Subcutaneous abdominal adipose tissue (tissue), 5 donors: ENCODE results near the gene CLECL1.
"Not testable (repeated sequence)": the region's sequence is repeated elsewhere in the genome, so short reads cannot be mapped to it uniquely, and the experiment has no call there.

Experiments used
- H3K27ac ChIP-seq: one replicate; pipeline ENCODE4 v1.7.0; 2013; ENCODE audit warnings: low read depth, mild to moderate bottlenecking, inconsistent platforms, low read length, moderate library complexity
- H3K27me3 ChIP-seq, 5 donors: one replicate each; pipeline ENCODE4 v1.7.0; 2013; ENCODE audit warnings: low read length in 5 of 5, inconsistent platforms in 1 of 5; ENCODE audit not compliant: control insufficient read depth in 5 of 5, insufficient read depth in 4 of 5
- H3K36me3 ChIP-seq, 5 donors: one replicate each; pipeline ENCODE4 v1.7.0; 2013; ENCODE audit warnings: low read length in 5 of 5; ENCODE audit not compliant: control insufficient read depth in 5 of 5, insufficient read depth in 5 of 5
- H3K4me1 ChIP-seq, 5 donors: one replicate each; pipeline ENCODE4 v1.7.0; 2013; ENCODE audit warnings: low read length in 5 of 5, mild to moderate bottlenecking in 3 of 5, moderate library complexity in 1 of 5; ENCODE audit not compliant: control insufficient read depth in 5 of 5, insufficient read depth in 5 of 5
- H3K4me3 ChIP-seq, 5 donors: one replicate each; pipeline ENCODE4 v1.7.0; 2013; ENCODE audit warnings: low read length in 5 of 5, low read depth in 1 of 5
- H3K9ac ChIP-seq, 5 donors: one replicate each; pipeline ENCODE4 v1.7.0; 2013; ENCODE audit warnings: low read length in 5 of 5, mild to moderate bottlenecking in 4 of 5, moderate library complexity in 3 of 5
- H3K9me3 ChIP-seq, 5 donors: one replicate each; pipeline ENCODE4 v1.7.0; 2013; ENCODE audit warnings: low read length in 5 of 5; ENCODE audit not compliant: control insufficient read depth in 5 of 5
- donor health status: healthy.
- donor health status: healthy.
- donor health status: healthy.
- donor health status: healthy.
- donor health status: healthy.

CLECL1 gene

GRCh38 chr12:9738905-9739304 lies 6.0 kb upstream of the CLECL1 start:
- not testable (repeated sequence) for H3K36me3 ChIP-seq, H3K9me3 ChIP-seq, H3K27ac ChIP-seq, H3K4me3 ChIP-seq, H3K27me3 ChIP-seq, H3K9ac ChIP-seq
- peaks cover 0 to 30% (median 9%) of the 10 kb centered on the region in 5 donors for H3K4me1 ChIP-seq

- Histone ChIP-seq H3K4me3 (no peak overlapping the region), H3K27ac (peak overlapping the region; percentile 68), H3K9me3 (no peaks in the 10 kb centered on the region), H3K9ac (peak overlapping the region in 1 of 5 donors; percentile 20), H3K4me1 (peaks cover 0 to 22% (median 6%) of the 10 kb centered on the region in 5 donors), H3K36me3 (no peaks in the 10 kb centered on the region), H3K27me3 (no peaks in the 10 kb centered on the region)
Measured at GRCh38 chr12:9736936-9737705, 4.2 kb upstream of the CLECL1 start.

- Histone ChIP-seq H3K4me3 (no peak overlapping the region), H3K9me3 (no peaks in the 10 kb centered on the region), H3K27ac (no peak overlapping the region), H3K9ac (no peak overlapping the region), H3K27me3 (no peaks in the 10 kb centered on the region), H3K4me1 (peaks cover 0 to 21% (median 4%) of the 10 kb centered on the region in 5 donors), H3K36me3 (no peaks in the 10 kb centered on the region)
Measured at GRCh38 chr12:9735601-9736000, 2.7 kb upstream of the CLECL1 start.

- H3K36me3 ChIP-seq = no peaks in the 10 kb centered on the region
- peaks cover 0 to 3% (median 0%) of the 10 kb centered on the region in 5 donors for H3K4me1 ChIP-seq
- H3K27ac ChIP-seq = peak overlapping the region; percentile 5
- no peak overlapping the region for H3K4me3 ChIP-seq
- H3K9ac ChIP-seq = no peak overlapping the region
- no peaks in the 10 kb centered on the region for H3K27me3 ChIP-seq
- no peaks in the 10 kb centered on the region for H3K9me3 ChIP-seq
Measured at GRCh38 chr12:9731797-9732196, 1.1 kb downstream of the CLECL1 start.

DNA sequence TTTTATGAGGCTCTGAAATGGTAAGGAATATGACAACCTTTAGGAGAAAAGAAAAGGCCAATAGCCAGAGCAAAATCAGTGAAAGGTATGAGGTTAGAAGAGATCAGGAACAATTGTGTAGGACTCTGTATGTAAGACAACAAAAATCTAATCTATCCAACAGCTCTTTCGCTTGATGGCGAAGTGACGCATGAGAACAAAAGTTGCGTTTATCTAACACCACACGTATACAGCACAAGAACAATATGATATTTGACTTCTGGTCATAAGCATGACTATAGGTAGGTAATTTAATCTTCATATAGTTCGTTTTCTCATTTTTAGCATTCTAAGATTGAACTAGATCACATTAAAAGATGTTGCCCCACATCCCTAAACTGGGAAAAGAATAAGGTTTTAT lies 1.5 kb downstream of the CLECL1 start:
- Histone ChIP-seq H3K9ac (no peak overlapping the region), H3K4me1 (no peaks in the 10 kb centered on the region), H3K27ac (peak overlapping the region; percentile 5), H3K4me3 (no peak overlapping the region), H3K27me3 (no peaks in the 10 kb centered on the region), H3K36me3 (no peaks in the 10 kb centered on the region), H3K9me3 (no peaks in the 10 kb centered on the region)

- Histone ChIP-seq H3K9ac (no peak overlapping the region), H3K27me3 (no peaks in the 10 kb centered on the region), H3K9me3 (no peaks in the 10 kb centered on the region), H3K4me1 (no peaks in the 10 kb centered on the region), H3K4me3 (no peak overlapping the region), H3K27ac (no peak overlapping the region), H3K36me3 (no peaks in the 10 kb centered on the region)
Measured at GRCh38 chr12:9730591-9730990, 2.3 kb downstream of the CLECL1 start.

DNA sequence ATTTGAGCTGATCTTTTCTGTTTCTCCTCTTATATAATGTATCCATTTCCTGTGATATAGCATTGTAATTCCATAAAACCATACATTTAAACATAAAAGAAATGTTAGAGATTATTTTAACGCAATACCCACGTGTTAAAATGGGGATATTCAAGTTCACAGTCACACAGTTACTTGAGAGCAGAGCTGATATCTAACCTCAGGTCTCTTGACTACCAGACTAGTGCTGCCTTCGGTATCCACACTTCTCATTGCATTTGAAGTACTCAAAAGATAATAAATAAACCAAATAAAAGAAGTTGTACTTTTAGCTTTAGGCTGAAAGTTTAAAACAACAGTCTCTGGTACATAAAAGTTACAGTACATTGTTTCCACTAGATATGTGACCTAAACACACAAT lies 2.9 kb downstream of the CLECL1 start:
- no peaks in the 10 kb centered on the region for H3K9me3 ChIP-seq
- no peaks in the 10 kb centered on the region for H3K27me3 ChIP-seq
- no peaks in the 10 kb centered on the region for H3K36me3 ChIP-seq
- H3K4me3 ChIP-seq = no peak overlapping the region
- H3K27ac ChIP-seq = no peak overlapping the region
- H3K9ac ChIP-seq = no peak overlapping the region
- no peaks in the 10 kb centered on the region for H3K4me1 ChIP-seq

DNA sequence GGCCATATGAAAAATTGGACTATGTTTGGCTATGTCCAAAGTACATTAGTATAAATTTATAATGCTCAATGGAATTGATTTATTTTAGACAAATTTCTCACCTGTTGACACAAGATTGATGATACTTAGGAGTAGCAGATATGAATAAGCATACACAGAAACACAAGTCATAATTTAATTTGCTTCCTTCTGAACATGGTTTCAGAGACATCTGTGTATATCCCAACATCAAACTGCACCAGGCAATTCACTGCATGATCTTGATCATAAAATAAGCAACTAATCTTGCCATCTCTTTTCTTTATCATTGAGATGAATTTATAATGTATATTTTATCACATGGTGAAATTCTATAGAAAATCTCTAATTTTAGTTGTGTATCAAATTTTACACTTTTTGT lies 3.8 kb downstream of the CLECL1 start:
- Histone ChIP-seq H3K9ac (no peak overlapping the region), H3K27me3 (no peaks in the 10 kb centered on the region), H3K27ac (no peak overlapping the region), H3K36me3 (no peaks in the 10 kb centered on the region), H3K4me1 (no peaks in the 10 kb centered on the region), H3K9me3 (no peaks in the 10 kb centered on the region), H3K4me3 (no peak overlapping the region)

- Histone ChIP-seq H3K27me3 (no peaks in the 10 kb centered on the region), H3K27ac (no peak overlapping the region), H3K4me1 (no peaks in the 10 kb centered on the region), H3K4me3 (no peak overlapping the region), H3K9me3 (no peaks in the 10 kb centered on the region), H3K36me3 (no peaks in the 10 kb centered on the region), H3K9ac (no peak overlapping the region)
Measured at GRCh38 chr12:9727813-9728212, 5.1 kb downstream of the CLECL1 start.

GRCh38 chr12:9725213-9725870 lies 7.6 kb downstream of the CLECL1 start:
- H3K9me3 ChIP-seq = no peaks in the 10 kb centered on the region
- H3K36me3 ChIP-seq = no peaks in the 10 kb centered on the region
- H3K9ac ChIP-seq = no peak overlapping the region
- H3K4me3 ChIP-seq = no peak overlapping the region
- no peak overlapping the region for H3K27ac ChIP-seq
- no peaks in the 10 kb centered on the region for H3K4me1 ChIP-seq
- H3K27me3 ChIP-seq = no peaks in the 10 kb centered on the region
